LNCaP clone FGC (cell line): ENCODE results near the gene AIPL1.

Experiments
- DNase-seq: peaks from one replicate; pipeline ENCODE4 v3.0.0-alpha.2; 2011; ENCODE audit warnings: low read depth
- H3K4me3 ChIP-seq: 2 replicates; pipeline ENCODE4 v1.5.1; 2011; ENCODE audit warnings: mild to moderate bottlenecking, low read depth, low read length, control low read depth
- TF ChIP-seq, protein P1 (sequence below): IDR thresholded peaks from 2 replicates; pipeline ENCODE4 v1.5.1; 2012; ENCODE audit warnings: mild to moderate bottlenecking; ENCODE audit not compliant: control insufficient read depth, insufficient read depth; ENCODE audit errors: extremely low read depth

The AIPL1 gene

DNA sequence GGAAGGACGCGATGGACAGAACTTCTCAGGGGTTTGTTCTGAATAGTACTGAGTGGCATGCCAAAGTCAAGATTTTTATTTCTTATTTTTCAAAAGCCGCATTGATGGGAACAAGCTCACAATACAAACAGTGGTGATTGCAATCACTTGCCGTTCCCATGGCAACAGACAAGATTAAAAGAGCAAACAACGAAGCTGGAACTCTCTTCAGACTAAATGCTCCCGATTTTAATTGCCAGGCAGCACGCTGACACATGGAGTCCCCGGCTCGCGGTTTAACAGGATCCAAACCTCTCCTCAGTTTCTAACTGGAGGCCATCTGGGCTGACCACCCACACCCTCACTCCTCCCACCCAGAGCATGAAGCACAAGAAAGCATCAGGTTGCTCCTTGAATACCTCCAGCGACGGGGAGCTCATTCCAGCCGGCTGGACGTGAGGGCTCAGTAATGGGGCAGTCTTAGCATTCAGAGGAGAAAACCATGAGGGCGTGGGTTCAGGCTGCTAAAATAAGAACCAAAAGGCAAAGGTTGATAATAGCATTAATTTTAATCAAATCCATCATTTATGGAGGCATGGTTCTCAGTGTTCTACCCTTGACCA, 41.5 kb downstream of the AIPL1 start:
- TF ChIP-seq, protein P1, sequence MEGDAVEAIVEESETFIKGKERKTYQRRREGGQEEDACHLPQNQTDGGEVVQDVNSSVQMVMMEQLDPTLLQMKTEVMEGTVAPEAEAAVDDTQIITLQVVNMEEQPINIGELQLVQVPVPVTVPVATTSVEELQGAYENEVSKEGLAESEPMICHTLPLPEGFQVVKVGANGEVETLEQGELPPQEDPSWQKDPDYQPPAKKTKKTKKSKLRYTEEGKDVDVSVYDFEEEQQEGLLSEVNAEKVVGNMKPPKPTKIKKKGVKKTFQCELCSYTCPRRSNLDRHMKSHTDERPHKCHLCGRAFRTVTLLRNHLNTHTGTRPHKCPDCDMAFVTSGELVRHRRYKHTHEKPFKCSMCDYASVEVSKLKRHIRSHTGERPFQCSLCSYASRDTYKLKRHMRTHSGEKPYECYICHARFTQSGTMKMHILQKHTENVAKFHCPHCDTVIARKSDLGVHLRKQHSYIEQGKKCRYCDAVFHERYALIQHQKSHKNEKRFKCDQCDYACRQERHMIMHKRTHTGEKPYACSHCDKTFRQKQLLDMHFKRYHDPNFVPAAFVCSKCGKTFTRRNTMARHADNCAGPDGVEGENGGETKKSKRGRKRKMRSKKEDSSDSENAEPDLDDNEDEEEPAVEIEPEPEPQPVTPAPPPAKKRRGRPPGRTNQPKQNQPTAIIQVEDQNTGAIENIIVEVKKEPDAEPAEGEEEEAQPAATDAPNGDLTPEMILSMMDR = no peak
- no peak overlapping the region for H3K4me3 ChIP-seq
- no peak for DNase-seq

DNA sequence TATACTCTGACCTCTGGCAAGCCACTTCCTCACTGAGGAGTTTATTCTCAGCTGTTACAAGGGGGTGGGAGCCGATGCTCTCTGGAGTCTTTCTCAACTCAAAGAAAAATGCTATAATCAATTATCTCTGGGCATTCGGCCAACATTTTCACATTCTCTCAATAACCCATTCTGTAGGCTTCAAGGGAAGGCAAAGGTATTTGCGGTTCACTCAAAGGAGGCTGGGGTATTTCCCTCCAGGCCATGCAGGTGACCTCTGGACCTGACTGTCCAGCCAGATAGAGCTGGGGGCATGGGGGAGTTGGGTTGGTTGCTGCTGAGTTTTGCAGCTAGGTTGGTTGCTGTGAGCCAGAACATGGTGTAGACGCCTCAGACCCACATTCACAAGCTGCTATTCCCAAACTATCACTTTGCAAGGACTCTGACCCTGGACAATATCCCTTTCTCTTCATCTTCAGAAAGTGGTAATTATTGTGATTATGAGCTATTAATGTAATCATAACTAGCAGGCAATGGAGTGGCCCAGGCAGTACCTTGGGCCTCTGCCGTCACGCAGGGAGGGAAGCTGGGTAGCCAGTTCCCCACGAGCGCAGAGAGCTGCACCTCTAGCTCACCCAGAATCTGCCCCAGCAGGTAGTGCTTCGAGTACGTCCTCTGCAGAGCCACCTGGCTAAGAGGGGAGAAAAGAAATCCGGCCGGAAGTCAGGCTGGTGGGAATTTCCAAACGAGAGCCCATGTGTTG, 42.1 kb downstream of the AIPL1 start:
- no peak overlapping the region for H3K4me3 ChIP-seq
- no peak for DNase-seq

DNA sequence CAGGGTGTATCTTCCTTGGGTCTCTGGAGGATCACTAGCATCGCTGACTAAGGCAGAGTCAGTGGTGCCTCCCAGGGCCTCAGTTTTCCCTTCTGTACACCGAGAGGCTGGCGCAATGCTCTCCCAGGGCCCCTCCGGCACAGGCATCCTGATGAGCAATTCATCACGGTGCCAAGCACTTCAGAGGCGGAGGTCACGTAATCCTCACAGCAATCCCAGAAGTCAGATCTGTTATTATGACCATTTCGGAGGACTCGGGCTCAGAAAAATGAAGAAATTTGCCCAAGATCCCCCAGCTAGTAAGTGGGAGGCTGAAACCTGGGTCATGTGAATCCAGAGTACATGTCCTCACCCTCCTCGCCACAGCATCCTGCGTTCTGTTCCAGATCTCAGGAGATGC, 46.5 kb downstream of the AIPL1 start:
- DNase-seq = no peak
- TF ChIP-seq, protein P1 = no peak
- no peak overlapping the region for H3K4me3 ChIP-seq

More for the DNA sequence above, 42.1 kb downstream of the AIPL1 start:
- TF ChIP-seq, protein P1 = no peak

DNA sequence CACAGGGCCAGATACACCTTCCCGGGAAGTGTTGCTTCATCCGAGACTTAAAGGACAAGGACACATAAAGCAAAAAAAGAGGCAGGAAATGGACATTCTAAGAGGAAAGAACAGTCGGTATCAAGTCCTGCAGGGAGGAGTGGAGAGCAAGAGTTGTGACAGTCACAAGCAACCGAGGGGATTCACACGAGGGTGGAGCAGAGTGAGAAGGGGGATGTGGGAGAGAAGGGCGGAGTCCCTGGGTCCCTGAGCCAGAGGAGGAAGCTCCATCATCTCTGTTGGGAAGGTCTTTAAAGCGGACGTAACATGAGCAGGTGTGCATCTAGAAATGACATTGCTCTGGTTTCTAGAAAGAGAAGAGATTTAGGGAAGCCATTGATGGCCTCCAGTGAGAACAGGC, 47.1 kb downstream of the AIPL1 start:
- H3K4me3 ChIP-seq = no peak overlapping the region
- no peak for DNase-seq
- TF ChIP-seq, protein P1 = no peak

DNA sequence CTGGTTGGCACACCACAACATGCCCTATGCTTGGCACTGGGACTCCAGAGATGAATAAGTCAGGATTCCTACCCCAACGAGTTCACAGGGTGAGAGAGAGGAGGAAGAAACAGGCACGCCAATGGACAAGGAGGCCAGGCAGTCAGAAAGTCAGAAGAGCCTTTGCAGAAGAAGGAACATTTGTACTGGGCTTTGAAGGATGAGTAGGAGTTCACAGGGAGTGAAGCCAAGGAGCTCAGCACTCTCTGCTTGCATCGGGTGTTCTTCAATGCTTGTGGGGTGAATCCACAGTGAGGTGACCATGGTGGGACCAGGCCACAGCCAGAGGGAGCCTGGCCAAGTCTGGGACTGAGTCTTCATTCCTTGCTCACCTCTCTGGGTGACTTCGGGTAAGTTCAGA, 47.5 kb downstream of the AIPL1 start:
- TF ChIP-seq, protein P1 = no peak
- H3K4me3 ChIP-seq = no peak overlapping the region
- no peak for DNase-seq

DNA sequence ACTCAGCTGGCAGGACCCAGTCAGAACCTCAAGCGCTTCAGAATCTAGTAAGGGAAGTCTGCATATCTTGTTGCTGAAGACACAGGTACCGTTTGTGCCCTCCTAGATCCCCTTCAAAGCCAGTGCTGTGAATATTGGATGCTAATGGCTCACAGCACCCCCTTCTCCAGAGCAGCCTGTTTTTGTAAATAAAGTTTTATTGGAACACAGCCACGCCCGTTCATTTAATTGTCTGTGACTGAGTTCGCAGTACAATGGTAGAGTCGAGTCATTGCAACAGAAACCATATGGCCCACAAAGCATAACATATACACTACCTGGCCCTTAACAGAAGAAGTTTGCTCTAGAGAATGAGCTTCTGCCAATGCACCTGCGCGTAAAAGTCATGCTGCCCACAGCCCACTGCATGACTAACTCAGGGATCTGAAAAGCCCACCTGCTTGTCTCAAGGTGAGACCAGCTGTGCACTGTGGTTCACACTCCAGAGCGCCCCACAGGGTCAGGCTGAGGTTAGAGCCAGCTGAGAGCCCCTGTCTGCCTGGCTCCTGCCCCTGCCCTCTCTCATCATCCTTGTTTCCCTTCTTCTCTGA, 48.8 kb downstream of the AIPL1 start:
- DNase-seq = no peak
- TF ChIP-seq, protein P1 = no peak
- no peak overlapping the region for H3K4me3 ChIP-seq
